ENCODE measurements around the gene TCFL5. TPM values are rescaled to one million over a fixed set of nuclear protein-coding genes. Genes with fewer than 3 reads are reported as not detected.

Gene TCFL5
- total and polyA plus RNA-seq, 2 donors from 2014 or later = 6.1 to 11.5 TPM

GRCh38 chr20:62872184-62872847 is 10.7 kb upstream of the TCFL5 start:
- Histone ChIP-seq H3K4me1 (ENCODE audit: control insufficient read depth in 2 of 3, insufficient read depth in 2 of 3, low read depth in 1 of 3, low read length in 3 of 3) (peaks cover 0 to 11% (median 3%) of the 10 kb centered on the region in 3 donors), H3K9ac (ENCODE audit: low read length in 3 of 3) (no peak overlapping the region), H3K36me3 (ENCODE audit: control insufficient read depth in 2 of 3, insufficient read depth in 3 of 3, low read length in 3 of 3) (no peaks in the 10 kb centered on the region), H3K9me3 (ENCODE audit: control insufficient read depth in 2 of 3, insufficient read depth in 1 of 3, low read length in 3 of 3) (peaks cover 0 to 3% (median 0%) of the 10 kb centered on the region in 3 donors), H3K27me3 (ENCODE audit: control insufficient read depth, insufficient read depth, low read length) (no peaks in the 10 kb centered on the region), H3K27ac (ENCODE audit: low read depth in 2 of 2, low read length in 2 of 2) (no peak overlapping the region), H3K4me3 (ENCODE audit: low read length in 3 of 3) (no peak overlapping the region)
- no peak for FAIRE-seq
- DNase-seq = no peak
- intact Hi-C loops (cut with DNase I) = no loop called here
- no peak for TF ChIP-seq CTCF (IDR thresholded peaks at IDR 0.05; ENCODE audit: borderline replicate concordance, extremely low read depth, insufficient read depth)

GRCh38 chr20:62864207-62864606 is 2.6 kb upstream of the TCFL5 start:
- Histone ChIP-seq H3K9me3 (ENCODE audit: control insufficient read depth in 2 of 3, insufficient read depth in 1 of 3, low read length in 3 of 3) (no peaks in the 10 kb centered on the region), H3K9ac (ENCODE audit: low read length in 3 of 3) (no peak overlapping the region), H3K27me3 (ENCODE audit: control insufficient read depth, insufficient read depth, low read length) (no peaks in the 10 kb centered on the region), H3K36me3 (ENCODE audit: control insufficient read depth in 2 of 3, insufficient read depth in 3 of 3, low read length in 3 of 3) (no peaks in the 10 kb centered on the region), H3K4me1 (ENCODE audit: control insufficient read depth in 2 of 3, insufficient read depth in 2 of 3, low read depth in 1 of 3, low read length in 3 of 3) (peaks cover 0 to 8% (median 0%) of the 10 kb centered on the region in 3 donors), H3K27ac (ENCODE audit: low read depth in 2 of 2, low read length in 2 of 2) (no peak overlapping the region), H3K4me3 (ENCODE audit: low read length in 3 of 3) (no peak overlapping the region)
- intact Hi-C loops (cut with DNase I) = no loop called here
- TF ChIP-seq CTCF (IDR thresholded peaks at IDR 0.05; ENCODE audit: borderline replicate concordance, extremely low read depth, insufficient read depth) = no peak
- DNase-seq = no peak
- no peak for FAIRE-seq

GRCh38 chr20:62860924-62861691 is 514 bp downstream of the TCFL5 start:
- no peak for FAIRE-seq
- DNase-seq = peak in 1 of 5 donors; percentile 87
- intact Hi-C loops (cut with DNase I) = no loop called here

More at GRCh38 chr20:62860924-62861691, 514 bp downstream of the TCFL5 start:
- no peak for TF ChIP-seq CTCF (IDR thresholded peaks at IDR 0.05; ENCODE audit: borderline replicate concordance, extremely low read depth, insufficient read depth)
- Histone ChIP-seq H3K9ac (ENCODE audit: low read length in 3 of 3) (no peak overlapping the region), H3K4me1 (ENCODE audit: control insufficient read depth in 2 of 3, insufficient read depth in 2 of 3, low read depth in 1 of 3, low read length in 3 of 3) (peaks cover 0 to 8% (median 0%) of the 10 kb centered on the region in 3 donors), H3K9me3 (ENCODE audit: control insufficient read depth in 2 of 3, insufficient read depth in 1 of 3, low read length in 3 of 3) (no peaks in the 10 kb centered on the region), H3K36me3 (ENCODE audit: control insufficient read depth in 2 of 3, insufficient read depth in 3 of 3, low read length in 3 of 3) (no peaks in the 10 kb centered on the region), H3K27ac (ENCODE audit: low read depth in 2 of 2, low read length in 2 of 2) (no peak overlapping the region), H3K4me3 (ENCODE audit: low read length in 3 of 3) (peak overlapping the region in 2 of 3 donors; percentile 24 to 51), H3K27me3 (ENCODE audit: control insufficient read depth, insufficient read depth, low read length) (no peaks in the 10 kb centered on the region)
